HG02973 (cell line): ENCODE data around the gene ALDH3B2.
"Not testable (repeated sequence)": the region's sequence is repeated elsewhere in the genome, so short reads cannot be mapped to it uniquely, and the experiment has no call there.

Experiments
- ATAC-seq: cut with Tn5 transposase; IDR thresholded peaks from one replicate; pipeline ENCODE4 v1.9.1; 2021; ENCODE audit warnings: moderate library complexity; ENCODE audit not compliant: unreplicated experiment

ALDH3B2 gene, protein sequence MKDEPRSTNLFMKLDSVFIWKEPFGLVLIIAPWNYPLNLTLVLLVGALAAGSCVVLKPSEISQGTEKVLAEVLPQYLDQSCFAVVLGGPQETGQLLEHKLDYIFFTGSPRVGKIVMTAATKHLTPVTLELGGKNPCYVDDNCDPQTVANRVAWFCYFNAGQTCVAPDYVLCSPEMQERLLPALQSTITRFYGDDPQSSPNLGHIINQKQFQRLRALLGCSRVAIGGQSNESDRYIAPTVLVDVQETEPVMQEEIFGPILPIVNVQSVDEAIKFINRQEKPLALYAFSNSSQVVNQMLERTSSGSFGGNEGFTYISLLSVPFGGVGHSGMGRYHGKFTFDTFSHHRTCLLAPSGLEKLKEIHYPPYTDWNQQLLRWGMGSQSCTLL

DNA sequence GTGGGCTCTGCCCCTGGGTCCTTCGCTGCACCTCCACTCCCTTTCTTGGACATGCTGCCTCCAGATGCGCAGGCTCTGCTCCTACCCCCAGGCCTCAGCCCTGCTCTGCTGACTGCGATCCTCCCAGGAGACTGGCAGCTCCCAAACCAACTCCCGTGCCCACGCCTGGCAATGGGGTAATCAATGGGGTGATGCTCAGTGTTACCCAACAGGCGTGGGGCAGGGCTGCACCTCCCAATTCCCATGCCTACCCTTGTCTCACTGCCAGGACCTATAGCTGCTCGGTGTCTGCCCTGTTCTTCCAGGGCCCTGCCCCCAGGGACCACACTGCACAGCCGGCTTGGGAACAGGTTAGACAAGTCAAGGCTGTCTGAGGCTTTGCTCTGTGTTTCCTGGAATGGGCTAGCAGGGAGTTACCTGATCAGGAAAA lies at the start of gene ALDH3B2:
ALDH3B2 (minus strand) TSS at position 182 of the 430 bp plus-strand sequence. CDS start 7,688 bp downstream, outside the sequence.
- no peak for ATAC-seq

DNA sequence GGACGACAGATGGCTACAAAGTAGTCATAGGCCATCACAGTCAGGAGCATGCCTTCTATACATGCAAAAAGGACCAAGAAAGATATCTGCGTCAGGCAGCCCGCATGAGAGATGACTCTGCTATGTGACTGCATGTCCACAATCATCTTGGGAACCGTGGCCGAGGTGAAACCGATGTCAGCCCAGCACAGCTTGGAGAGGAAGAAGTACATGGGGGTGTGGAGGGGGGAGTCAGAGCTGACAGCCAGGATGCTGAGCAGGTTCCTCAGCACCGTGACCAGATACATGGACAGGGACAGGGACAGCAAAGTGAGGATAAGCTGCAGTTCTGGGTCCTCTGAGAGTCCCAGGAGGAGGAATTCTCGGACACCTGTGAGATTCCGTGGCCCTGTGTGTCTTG lies 48.6 kb upstream of the ALDH3B2 start:
- ATAC-seq, result not testable (repeated sequence)

DNA sequence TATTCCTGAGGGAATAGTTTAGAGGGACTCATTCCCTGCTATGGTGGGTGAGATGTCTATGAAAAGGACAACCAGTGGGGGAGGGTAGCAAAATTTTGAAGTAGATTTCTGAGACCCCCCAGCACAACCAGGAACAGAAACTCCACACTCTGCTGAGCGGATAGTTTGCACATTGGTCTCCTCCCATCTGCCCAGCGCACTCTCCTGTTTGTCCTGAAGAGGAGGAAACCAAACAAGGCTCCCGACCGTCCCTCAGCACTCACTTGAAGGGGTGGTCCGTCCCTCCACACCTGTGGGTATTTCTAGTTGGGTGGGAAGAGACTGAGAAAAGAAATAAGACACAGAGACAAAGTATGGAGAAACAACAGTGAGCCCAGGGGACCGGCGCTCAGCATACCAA lies 41.8 kb upstream of the ALDH3B2 start:
- not testable (repeated sequence) for ATAC-seq

DNA sequence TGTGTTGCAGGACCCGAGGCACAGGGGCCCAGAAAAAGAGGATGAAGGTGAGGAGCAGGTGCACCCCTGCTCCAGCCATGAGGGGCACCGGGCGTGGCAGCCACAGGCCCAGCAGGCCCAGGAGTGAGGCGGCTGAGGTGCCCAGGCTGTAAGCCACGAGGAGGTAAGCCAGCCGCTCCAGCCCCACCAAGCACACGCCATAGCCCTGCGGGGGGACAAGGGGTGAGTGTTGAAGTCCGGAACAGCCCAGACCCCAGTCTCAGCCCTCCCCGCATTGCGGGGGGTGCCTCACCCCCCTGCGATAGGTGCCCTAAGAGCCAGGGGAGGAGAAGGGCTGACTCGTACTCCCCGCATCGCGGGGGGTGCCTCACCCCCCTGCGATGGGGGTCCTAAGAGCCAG lies 41.4 kb upstream of the ALDH3B2 start:
- ATAC-seq, result not testable (repeated sequence)

DNA sequence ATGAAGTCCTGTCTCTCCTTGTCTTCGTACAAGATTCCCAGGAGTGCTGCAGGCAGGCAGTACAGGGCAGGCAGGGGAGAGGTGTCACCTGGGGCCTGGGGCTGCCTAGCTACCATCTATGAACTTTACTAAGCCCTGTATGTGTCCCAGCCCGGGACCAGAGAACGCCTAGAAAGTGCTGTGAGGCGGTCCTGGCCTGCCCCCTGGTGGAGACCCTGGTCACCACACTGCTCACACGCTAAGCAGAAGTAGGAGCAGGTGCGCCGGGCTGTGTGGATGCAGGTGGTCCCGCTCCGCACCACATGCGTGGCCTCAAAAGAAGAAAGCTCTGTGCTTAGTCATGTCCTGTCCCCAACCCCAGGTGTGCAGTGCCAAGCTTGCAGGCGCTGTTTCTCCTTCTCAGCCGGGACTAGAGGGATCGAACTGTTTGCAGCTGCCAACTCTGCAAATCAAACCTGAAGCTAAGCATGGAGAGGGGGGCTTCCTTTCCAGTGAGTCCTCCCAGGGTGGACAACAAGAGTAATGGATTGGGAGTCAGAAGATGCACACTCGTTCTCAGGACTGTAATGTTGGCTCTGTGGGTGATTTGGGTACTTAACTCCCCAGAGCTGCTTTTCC lies 39.6 kb upstream of the ALDH3B2 start:
- ATAC-seq, result not testable (repeated sequence)

DNA sequence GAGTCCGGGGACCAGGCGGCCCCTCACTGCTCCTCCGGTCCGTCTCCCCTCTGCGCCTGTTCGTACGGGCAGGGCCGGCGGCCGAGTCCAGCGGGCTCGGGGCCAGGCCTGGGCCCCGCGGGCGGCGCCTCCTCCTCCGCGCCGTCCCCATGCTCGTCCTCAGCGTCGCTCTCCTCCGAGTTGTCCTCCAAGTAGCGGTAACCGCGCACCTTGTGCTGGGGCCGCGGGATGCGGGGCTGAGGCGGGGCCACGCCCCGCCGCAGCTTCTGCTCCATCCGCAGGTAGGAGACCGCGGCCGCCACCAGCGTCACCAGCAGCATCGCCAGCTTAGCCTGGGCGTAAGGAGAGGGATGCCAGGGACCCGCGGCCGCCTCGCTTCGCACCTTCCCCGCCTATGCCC lies 37.3 kb upstream of the ALDH3B2 start:
- not testable (repeated sequence) for ATAC-seq

DNA sequence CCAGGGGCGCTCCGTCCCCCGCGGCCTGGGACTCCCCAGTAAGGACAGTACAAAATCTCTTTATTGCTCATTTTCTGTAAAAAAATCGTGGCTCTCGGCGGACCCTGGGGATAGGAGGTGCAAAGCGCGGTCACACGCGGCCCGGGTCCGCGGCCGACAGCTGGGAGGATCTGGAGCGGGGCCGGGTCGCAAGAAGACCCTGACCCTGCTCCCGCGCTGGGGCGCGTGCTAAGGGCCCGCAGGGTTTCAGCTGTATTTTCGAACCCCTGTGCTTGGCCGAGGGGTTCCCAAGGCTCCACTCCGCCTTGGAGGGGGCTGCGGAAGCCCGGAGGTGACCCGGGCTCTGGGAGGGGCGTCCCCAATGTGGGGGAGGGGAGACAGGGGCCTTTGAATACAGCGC lies 36.8 kb upstream of the ALDH3B2 start:
- ATAC-seq, result not testable (repeated sequence)

DNA sequence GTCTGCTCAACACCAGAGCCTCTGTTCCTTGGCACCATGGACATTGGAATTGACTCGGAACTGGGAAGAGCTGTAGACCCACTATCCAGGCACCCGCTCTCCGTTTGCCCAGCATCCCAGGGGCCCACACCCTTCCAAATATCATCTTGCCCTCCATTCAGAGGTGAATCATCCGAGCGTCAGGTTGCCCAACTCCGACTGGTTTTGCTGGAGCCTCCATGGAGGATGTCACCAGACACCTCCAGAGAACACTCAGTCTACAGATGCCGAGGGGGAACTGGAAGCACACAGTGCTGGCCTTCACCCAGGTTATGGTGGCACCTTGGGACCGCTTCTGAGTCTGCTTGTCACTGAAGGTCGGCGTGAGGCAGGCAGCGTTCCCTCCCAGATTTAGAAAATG lies 35.4 kb upstream of the ALDH3B2 start:
- ATAC-seq, result not testable (repeated sequence)

DNA sequence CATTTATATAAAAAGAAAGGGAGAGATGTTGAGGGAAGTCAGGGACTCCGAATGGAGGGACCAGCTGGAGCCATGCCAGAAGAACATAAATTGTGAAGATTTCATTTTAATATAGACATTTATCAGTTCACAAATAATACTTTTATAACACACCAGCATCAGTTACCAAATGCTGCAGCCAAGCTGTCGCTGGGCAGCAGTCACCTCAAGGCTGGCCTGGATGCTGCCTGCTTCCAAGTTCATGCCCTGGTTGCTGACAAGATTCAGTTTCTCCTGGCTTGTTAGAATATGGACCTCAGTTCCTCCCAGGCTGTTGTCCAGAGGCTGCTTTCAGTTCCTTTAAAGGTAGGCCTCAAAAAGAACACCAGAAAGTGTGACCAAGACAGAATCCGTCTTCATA lies 30.8 kb upstream of the ALDH3B2 start:
- ATAC-seq, result no peak

DNA sequence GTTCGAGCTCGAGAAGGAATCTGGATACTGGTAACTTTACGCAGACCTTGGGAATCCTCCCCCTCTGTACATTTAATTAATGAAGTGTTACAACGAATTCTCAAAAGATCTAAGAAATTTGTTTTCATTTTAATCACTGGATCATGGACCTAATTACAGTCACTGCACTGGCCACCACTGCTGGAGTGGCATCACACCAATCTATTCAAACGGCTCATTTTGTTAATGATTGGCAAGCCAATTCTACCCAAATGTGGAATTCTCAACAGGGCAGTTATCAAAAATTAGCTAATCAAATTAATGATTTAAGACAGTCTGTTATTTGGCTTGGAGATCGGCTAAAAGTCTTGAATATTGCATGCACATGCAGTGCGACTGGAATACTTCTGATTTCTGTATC lies 30.1 kb upstream of the ALDH3B2 start:
- no peak for ATAC-seq

DNA sequence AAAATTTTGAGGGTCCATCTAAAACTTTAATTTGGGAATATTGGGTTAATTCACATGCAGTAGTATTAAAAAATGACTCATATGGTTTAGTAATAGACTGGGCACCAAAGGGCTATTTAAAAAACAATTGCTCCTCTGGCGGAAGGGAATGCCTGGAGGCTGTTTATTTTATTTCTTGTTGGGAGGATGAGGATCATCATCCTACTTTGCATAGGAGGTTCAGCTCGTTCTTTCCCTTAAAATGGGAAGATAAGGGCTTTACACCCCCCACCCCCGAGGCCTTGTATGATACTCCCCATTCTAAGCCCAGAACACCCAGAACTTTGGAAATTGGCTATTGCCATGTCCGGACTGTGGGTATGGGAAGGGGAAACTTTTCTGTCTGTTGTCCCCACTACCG lies 29.3 kb upstream of the ALDH3B2 start:
- ATAC-seq, result not testable (repeated sequence)

DNA sequence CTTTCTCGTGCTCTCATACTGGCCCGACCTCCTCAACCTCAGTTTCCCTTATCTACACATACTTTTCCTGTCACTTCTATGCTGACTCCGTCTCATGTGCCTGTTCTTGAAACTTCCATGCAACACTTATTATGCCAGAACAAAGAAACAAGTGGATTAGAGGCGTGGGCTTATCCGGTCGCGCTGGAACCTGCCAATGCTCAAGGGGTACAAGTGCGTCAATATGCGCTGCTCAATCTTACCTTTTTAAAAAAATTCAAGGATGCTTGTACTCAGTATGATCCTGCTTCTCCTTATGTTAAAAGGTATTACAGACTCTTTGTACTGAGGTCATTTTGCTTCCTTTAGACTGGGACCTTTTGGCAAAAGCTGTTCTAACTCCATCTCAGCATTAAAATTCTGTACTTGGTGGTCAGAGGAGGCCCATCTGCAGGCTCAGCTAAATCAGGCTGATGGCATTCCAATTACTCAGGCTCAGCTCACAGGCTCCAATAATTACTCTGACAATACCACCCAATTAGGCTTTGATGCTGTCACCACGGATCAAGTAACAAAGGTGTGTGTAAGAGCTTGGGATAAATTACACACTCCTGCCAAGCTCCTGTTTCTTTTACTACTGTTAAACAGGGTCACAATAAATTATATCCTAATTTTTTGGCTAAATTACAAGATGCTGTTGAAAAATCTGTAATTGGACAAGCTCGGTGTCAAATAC lies 26.3 kb upstream of the ALDH3B2 start:
- no peak for ATAC-seq

DNA sequence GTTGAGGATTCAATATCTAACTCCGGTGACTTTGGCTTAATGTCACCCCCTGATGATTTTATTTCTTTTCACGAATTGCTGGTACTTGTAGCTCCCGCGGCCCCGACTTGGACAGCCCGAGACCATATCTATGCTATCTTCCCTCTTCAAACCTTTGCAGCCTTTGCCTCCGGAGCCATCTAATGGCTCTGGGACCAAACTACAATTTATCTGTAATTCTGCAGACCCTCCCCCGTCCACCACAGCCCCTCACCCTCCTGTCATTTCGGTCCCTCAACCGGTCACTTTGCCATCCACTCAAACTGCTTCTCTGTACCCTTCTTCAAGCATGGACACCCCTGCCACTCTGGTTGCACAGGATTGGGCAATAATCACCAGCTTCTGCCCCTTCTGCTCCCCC lies 25.7 kb upstream of the ALDH3B2 start:
- ATAC-seq, result no peak

DNA sequence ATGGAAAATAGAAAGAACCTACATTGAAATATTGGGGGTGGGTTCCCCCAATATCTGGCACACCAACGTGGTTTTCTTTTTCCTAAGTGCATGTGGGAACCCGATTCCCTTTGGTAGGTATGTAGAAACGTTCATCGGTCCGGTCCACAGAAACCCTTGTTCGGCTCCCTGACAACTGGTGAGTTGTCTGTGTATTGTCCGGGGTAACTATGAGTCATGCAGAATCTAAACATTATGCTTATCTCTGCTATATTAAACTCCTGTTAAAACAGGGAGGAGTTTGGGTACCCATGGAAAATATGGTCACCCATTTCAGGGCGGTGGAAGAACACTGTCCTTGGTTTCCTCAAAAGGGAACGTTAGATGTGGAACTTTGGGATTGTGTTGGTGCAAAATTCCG lies 25.1 kb upstream of the ALDH3B2 start:
- ATAC-seq, result no peak

DNA sequence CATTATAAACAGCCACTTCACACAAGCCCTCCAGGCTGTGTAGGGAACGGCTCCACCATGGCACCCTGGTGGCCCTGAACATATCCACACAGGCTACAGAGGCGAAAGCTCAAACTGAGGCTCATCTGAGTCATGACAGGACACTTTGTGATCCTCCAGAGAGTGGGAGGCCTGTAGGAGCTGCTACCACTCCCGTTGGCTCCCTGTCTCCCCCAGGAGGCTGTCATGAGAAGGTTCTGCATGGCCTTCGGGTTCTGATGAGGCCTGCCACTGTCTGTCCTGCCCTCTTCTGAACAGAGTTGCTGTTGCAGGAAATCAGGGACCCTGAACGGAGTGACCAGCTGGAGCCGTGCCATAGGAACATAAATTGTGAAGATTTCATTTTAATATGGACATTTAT lies 23.8 kb upstream of the ALDH3B2 start:
- ATAC-seq, result no peak

DNA sequence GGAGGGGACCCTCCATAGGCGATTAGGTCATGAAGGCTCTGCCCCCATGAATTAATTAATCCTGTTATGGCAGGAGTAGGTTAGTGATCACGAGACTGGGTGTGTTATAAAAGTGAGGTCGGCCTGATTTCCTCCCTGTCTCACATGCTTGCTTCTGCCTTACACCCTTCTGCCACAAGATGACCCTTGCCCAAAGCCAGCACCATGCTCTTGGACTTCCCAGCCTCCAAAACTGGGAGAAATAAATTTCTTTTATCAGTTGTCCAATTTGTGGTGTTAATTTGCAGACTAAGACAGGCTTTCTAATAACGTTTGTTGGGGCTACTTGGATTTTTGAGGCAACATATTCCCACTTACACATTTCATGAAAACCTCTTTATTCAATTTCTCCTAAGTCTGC lies 23.4 kb upstream of the ALDH3B2 start:
- no peak for ATAC-seq

DNA sequence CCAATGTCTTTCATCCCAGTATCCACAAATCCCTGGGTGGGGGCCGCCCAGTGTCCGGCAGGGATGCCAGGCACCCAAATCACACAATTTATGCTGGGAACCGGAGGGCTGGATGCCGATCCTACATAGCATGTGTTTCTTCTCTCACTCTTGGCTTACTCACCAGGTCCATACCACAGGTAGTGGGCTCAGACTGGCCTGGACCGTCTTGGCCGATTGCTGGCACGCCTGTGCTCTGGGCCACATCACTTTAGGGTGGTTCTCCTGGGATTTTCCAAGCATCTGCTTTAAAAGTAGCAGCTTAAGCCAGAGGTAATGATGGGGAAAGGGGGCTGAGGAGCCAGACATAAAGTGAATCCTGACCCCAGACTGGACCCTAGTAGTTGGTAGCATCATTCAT lies 22.6 kb upstream of the ALDH3B2 start:
- no peak for ATAC-seq

DNA sequence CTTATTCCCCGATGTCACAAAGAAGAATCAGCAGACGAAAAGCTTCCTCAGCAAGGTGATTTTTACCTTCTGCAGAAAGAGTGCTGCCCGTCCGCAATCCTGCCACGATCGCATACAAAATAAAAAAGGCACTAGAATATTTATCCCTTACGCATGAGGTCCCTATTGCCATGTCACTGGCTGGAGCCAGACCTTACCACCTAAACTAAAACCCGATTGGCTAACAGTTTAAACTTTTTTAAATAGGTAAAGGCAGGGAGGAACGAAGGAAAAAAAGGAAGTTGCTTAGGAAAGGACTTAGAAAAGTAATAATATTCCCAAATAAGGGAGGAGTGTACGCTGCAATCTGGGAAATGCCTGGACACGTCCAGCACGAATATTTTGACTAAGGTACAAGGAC lies 21.2 kb upstream of the ALDH3B2 start:
- no peak for ATAC-seq

DNA sequence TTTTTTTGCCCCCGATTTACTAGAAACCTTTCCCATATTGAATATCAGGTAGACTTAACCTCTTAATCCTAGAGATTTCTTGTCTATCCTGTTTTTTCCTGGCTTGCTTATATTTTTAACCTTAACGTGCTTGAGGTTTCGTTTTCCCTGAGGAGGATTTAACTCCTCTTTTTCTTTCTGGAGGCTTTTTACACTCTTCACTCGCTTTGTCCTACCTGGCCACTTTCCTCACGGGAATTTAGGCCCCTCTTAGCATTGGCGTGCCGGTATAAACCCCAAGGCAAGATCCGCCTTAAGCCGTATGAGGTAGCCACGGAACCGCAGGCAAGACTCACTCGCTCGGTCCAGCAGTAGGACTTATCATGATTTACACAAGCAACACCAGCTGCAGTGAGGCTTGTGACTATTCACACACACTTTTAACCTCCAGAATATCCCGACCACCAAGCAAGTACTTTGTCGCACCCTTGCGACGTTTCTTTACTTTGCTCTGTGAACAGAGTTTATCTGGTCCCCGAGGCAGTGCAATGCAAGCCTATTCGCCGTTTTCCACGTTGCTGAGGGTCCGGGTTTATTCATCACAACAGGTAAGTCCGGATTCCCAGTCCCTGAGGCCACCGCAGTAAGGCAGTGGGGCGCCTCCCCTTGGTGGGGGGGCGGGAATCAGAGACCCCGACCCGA lies 20.6 kb upstream of the ALDH3B2 start:
- ATAC-seq, result no peak

DNA sequence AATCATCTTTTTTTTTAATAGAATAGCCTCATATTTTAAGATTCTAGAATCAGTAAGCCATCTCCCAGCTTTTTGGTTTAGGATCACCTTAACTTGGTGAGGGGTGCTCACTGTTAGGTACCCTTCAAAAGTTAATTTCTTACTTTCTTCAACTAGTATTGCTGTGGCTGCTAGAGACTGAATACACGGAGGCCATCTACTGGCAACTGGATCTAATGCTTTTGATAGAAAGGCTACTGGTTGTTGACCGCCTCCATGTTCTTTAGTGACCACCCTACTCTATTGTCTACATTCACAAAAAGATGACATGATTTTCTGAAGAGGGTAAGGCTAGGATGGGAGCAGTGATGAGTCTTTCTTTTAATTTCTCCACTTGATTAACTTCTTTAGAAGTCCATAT lies 16.7 kb upstream of the ALDH3B2 start:
- ATAC-seq, result no peak

DNA sequence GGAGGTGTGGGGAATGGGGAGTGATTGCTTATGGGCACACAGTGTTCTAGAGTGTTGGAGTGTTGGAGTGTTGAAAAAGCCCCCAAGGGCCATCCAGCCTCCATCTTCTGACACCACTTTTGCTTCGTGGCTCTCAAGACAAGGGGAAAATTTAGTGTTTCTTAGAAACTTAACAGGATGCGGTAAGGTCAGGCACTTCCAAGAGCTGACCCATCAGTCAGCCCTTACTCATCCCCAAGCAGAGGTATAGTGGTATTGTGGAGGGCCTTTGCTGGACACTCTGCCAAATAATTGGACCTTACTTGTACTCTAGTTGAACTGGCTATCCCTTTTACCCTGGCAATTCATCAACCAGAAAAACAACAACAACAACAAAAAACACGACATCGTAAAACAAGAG lies 14.8 kb upstream of the ALDH3B2 start:
- ATAC-seq, result no peak
